ENCODE measurements around the gene TBX21. TPM values are rescaled to one million over a fixed set of nuclear protein-coding genes. Genes with fewer than 3 reads are reported as not detected.
"Not testable (repeated sequence)": the region's sequence is repeated elsewhere in the genome, so short reads cannot be mapped to it uniquely, and the experiment has no call there.

Gene TBX21
- total and polyA plus RNA-seq, 11 donors = 0.07 to 3.2 (median 0.21) TPM; not detected in 2

DNA sequence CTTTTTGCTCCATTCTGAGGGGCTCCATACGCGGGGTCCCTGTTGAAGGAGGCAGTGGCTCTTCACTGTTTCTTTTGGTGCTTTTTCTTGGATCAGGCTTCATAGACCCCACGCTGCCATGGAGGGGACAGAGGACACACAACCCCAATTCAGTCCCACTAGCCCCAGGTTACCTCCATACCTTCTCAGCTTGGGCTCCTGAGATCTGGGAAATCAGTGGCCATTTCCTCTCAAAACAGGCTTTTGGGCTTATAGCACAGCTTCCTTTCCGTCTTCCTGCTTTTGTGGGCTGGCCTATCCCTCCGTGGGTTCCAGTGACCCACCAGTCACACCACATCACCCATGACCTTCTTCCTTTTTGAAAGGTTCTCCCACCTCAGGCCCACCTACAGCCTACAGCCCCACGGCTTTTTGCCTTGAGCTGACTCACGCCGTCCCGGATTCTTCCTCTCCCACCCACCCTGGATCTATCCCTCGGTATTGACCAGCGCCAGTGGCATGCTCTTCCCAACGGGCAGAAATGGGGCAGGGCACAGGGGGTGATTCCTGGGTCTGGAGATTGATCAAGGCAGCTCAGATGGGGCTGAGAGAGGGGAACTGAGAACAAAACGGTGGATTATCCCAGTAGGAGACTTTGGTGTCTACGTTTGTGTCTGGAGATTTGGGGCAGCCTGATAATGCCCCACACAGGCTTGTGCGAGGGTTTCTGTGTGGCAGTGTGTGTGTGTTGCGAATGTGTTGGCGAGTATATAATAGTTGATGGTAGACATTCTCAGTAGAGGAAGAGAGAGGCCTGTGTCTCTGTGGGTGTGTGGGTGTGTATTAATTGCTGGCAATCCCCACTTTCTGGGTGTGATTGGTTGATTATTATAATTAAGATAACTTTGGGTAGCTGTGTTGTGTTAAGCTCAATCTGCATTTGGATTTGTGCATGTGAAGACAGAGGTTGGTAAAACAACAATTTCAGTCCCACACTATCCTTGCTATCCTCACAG lies 3.8 kb downstream of the TBX21 start:
- Histone ChIP-seq H3K36me3 (no peaks in the 10 kb centered on the region), H3K27me3 (peaks cover 12 to 38% (median 29%) of the 10 kb centered on the region in 9 donors), H3K27ac (no peak overlapping the region), H3K4me3 (peak overlapping the region in 1 of 12 donors; percentile 52), H3K9me3 (no peaks in the 10 kb centered on the region), H3K4me1 (peaks cover 0 to 19% (median 8%) of the 10 kb centered on the region in 12 donors)
- TF ChIP-seq POLR2A (IDR thresholded peaks at IDR 0.05) (no peak), CTCF (IDR thresholded peaks at IDR 0.05) (no peak)
- intact Hi-C loops (cut with DNase I) = loop anchor here in 1 of 10 donors (10.0 kb wide), 1 partner anchor 72 kb away; no protein-coding TSS in a partner anchor
- DNase-seq = peak in 1 of 5 donors; percentile 35
- WGBS, 4 donors = 74 to 83% (median 79%) methylated on average over 17 of the region's 17 CpGs
- ATAC-seq = no peak

GRCh38 chr17:47738178-47738577 lies 5.1 kb downstream of the TBX21 start:
- ATAC-seq (no peak), DNase-seq (peak in 1 of 5 donors; percentile 6)
- peak overlapping the region in 1 of 12 donors; percentile 52 for H3K4me3 ChIP-seq
- H3K4me1 ChIP-seq = peaks cover 0 to 17% (median 5%) of the 10 kb centered on the region in 12 donors
- peaks cover 7 to 38% (median 21%) of the 10 kb centered on the region in 9 donors for H3K27me3 ChIP-seq
- no peaks in the 10 kb centered on the region for H3K36me3 ChIP-seq
- no peaks in the 10 kb centered on the region for H3K9me3 ChIP-seq
- no peak overlapping the region for H3K27ac ChIP-seq
- WGBS, 4 donors = 88 to 93% (median 90%) methylated on average over 7 of the region's 7 CpGs
- intact Hi-C loops (cut with DNase I) = loop anchor here in 1 of 10 donors (10.0 kb wide), 1 partner anchor 73 kb away; no protein-coding TSS in a partner anchor
- TF ChIP-seq CTCF (IDR thresholded peaks at IDR 0.05) = no peak
- TF ChIP-seq POLR2A (IDR thresholded peaks at IDR 0.05) = no peak

DNA sequence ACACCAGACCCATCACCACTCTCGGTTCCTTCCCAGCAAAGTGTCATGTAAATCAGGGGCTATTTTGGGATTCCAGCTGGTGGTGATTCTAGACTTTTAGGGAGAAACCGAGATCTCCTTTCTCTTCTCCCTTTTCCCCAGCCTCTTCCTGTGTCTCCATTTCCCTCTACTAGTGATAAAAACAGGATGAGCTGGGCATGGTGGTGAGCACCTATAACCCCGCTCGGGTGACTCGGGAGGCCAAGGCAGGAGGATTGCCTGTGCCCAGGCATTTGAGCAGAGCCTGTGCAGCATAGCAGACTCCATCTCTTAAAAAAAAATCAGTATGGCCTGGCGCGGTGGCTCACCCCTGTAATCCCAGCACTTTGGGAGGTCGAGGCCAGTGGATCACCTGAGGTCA lies 6.1 kb downstream of the TBX21 start:
- ATAC-seq (no peak), DNase-seq (no peak)
- H3K4me1 ChIP-seq = peaks cover 0 to 9% (median 0%) of the 10 kb centered on the region in 12 donors
- no peak overlapping the region for H3K4me3 ChIP-seq
- intact Hi-C loops (cut with DNase I) = loop anchor here in 1 of 10 donors (10.0 kb wide), 1 partner anchor 74 kb away; no protein-coding TSS in a partner anchor
- TF ChIP-seq CTCF (IDR thresholded peaks at IDR 0.05) (no peak), POLR2A (IDR thresholded peaks at IDR 0.05) (no peak)
- 69 to 84% (median 80%) methylated on average over 8 of the region's 8 CpGs for WGBS, 4 donors
- H3K27me3 ChIP-seq = peaks cover 0 to 38% (median 15%) of the 10 kb centered on the region in 9 donors
- H3K36me3 ChIP-seq = no peaks in the 10 kb centered on the region
- H3K27ac ChIP-seq = no peak overlapping the region
- H3K9me3 ChIP-seq = no peaks in the 10 kb centered on the region

DNA sequence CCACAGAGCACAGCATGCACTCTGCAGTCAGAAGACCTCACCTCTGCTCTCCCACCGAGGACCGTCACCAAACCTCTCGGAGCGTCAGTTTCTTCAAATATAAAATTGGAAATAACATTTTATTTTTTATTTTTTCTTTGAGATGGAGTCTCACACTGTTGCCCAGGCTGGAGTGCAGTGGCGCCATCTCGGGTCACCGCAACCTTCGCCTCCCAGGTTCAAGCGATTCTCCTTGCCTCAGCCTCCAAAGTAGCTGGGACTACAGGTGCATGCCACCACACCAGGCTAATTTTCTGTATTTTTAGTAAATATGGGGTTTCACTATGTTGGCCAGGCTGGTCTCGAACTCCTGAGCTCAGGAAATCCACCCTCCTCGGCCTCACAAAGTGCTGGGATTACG lies 6.9 kb downstream of the TBX21 start:
- H3K27ac ChIP-seq, H3K4me1 ChIP-seq, H3K9me3 ChIP-seq, ATAC-seq, DNase-seq, H3K36me3 ChIP-seq, H3K4me3 ChIP-seq: not testable (repeated sequence)
- WGBS, 4 donors = 83 to 89% (median 87%) methylated on average over 12 of the region's 12 CpGs
- peaks cover 4 to 41% (median 16%) of the 10 kb centered on the region in 9 donors for H3K27me3 ChIP-seq
- intact Hi-C loops (cut with DNase I) = loop anchor here in 1 of 10 donors (10.0 kb wide), 1 partner anchor 75 kb away; no protein-coding TSS in a partner anchor

Measured in heart left ventricle (tissue), 16 donors.